ENCODE measurements around the gene DEFB124.

DNA sequence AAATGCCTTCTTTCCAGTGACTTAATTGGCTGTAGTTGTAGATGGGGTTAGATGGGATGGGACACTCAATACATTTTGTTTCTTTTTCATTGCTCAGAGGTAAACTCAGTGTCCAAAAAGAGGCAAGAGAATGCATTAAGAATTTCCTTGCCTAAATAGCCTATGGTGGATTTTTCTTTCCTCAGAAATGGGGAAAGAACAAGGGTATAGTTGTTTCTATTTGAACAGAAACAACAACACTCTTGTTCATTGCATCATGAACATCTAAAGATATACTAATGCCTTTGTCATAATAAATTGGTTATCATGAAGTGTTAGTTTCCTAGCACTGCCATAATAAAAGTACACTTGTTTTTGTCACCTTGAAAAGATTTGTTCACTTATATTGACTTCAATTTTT is 49.1 kb downstream of the DEFB124 start:
- TF ChIP-seq, protein P1, sequence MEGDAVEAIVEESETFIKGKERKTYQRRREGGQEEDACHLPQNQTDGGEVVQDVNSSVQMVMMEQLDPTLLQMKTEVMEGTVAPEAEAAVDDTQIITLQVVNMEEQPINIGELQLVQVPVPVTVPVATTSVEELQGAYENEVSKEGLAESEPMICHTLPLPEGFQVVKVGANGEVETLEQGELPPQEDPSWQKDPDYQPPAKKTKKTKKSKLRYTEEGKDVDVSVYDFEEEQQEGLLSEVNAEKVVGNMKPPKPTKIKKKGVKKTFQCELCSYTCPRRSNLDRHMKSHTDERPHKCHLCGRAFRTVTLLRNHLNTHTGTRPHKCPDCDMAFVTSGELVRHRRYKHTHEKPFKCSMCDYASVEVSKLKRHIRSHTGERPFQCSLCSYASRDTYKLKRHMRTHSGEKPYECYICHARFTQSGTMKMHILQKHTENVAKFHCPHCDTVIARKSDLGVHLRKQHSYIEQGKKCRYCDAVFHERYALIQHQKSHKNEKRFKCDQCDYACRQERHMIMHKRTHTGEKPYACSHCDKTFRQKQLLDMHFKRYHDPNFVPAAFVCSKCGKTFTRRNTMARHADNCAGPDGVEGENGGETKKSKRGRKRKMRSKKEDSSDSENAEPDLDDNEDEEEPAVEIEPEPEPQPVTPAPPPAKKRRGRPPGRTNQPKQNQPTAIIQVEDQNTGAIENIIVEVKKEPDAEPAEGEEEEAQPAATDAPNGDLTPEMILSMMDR (IDR thresholded peaks at IDR 0.05), result no peak
- TF ChIP-seq EZH2phosphoT487 (IDR thresholded peaks at IDR 0.05) (no peak), EZH2 (IDR thresholded peaks at IDR 0.05) (no peak)

Measured in neural progenitor cell (in vitro differentiated cells).